Lung (tissue), 12 donors: ENCODE data around the gene NLGN4Y. TPM values are rescaled to one million over a fixed set of nuclear protein-coding genes. Genes with fewer than 3 reads are reported as not detected.

Source experiments
- ATAC-seq: fragments of 200-7000 bp; cut with Tn5 transposase; one replicate; pipeline ENCODE4 v1.9.1; 2020; ENCODE audit warnings: moderate number of reproducible peaks; ENCODE audit not compliant: insufficient read depth, low FRiP score
- DNase-seq, 3 donors: peaks; one replicate each; pipeline ENCODE4 v3.0.0-alpha.2; 2013 to 2017
- H3K27ac ChIP-seq, 2 donors: one replicate each; pipeline ENCODE4 v1.5.1; 2013; ENCODE audit warnings: mild to moderate bottlenecking in 2 of 2, moderate library complexity in 2 of 2, control low read depth in 1 of 2, inconsistent platforms in 1 of 2, low read depth in 1 of 2, low read length in 1 of 2
- H3K27me3 ChIP-seq, 3 donors: one replicate each; pipeline ENCODE4 v1.5.1; 2013; ENCODE audit warnings: low read length in 2 of 3; ENCODE audit not compliant: control insufficient read depth in 3 of 3, insufficient read depth in 3 of 3
- H3K36me3 ChIP-seq, 4 donors: one replicate each; pipeline ENCODE4 v1.5.1; 2013; ENCODE audit warnings: low read length in 4 of 4, mild to moderate bottlenecking in 1 of 4, moderate library complexity in 1 of 4; ENCODE audit not compliant: control insufficient read depth in 4 of 4, insufficient read depth in 4 of 4
- H3K4me1 ChIP-seq, 5 donors: one replicate each; pipeline ENCODE4 v1.5.1; 2013; ENCODE audit warnings: low read length in 5 of 5, mild to moderate bottlenecking in 2 of 5, moderate library complexity in 1 of 5; ENCODE audit not compliant: control insufficient read depth in 5 of 5, insufficient read depth in 5 of 5
- H3K4me3 ChIP-seq: one replicate; pipeline ENCODE4 v1.5.1; 2013; ENCODE audit warnings: mild to moderate bottlenecking, control low read depth, moderate library complexity
- H3K9ac ChIP-seq, 2 donors: one replicate each; pipeline ENCODE4 v1.5.1; 2013; ENCODE audit warnings: low read length in 2 of 2, control low read depth in 1 of 2; ENCODE audit not compliant: insufficient read depth in 1 of 2
- H3K9me3 ChIP-seq, 4 donors: one replicate each; pipeline ENCODE4 v1.5.1; 2013; ENCODE audit warnings: low read length in 3 of 4, mild to moderate bottlenecking in 1 of 4, moderate library complexity in 1 of 4; ENCODE audit not compliant: control insufficient read depth in 4 of 4, insufficient read depth in 3 of 4
- CTCF ChIP-seq: IDR thresholded peaks from 2 replicates; pipeline ENCODE4 v1.5.1; 2012; ENCODE audit warnings: mild to moderate bottlenecking; ENCODE audit errors: control extremely low read depth, extremely low read depth
- WGBS, 2 donors: extraction: QIAGEN DNeasy Blood & Tissue Kit; methylation state at CpG; one replicate each; pipeline ENCODE4 v1.1.7; 2013; 5-methylcytosine and 5-hydroxymethylcytosine counted together
- polyA plus RNA-seq, 2 donors: library from polyadenylated mRNA; stranded (reverse); fragments of 200-250 nt; gene quantifications; one replicate each; pipeline ENCODE4 v1.2.1, GENCODE V29; 2013
- total RNA-seq, 2 donors: library from RNA; depleted of rRNA in 1 of 2; stranded (reverse); fragments of >200 nt in 1 of 2; gene quantifications; one replicate each; pipeline ENCODE4 v1.2.1, GENCODE V29; 2014 to 2021
- donor health status: control.
- donor health status: control.
- donor health status: Bipolar disorder and iron deficiency.
- donor health status: healthy.
- donor health status: DM: yes; HTN: yes; CAD: no.

NLGN4Y gene
- total and polyA plus RNA-seq, 4 donors = 0.06 to 1.5 TPM; not detected in 2

GRCh38 chrY:14793104-14793503 lies 268.8 kb downstream of the NLGN4Y start:
- H3K9ac ChIP-seq = no peak overlapping the region
- no peaks in the 10 kb centered on the region for H3K27me3 ChIP-seq
- H3K4me1 ChIP-seq = no peaks in the 10 kb centered on the region
- H3K9me3 ChIP-seq = no peaks in the 10 kb centered on the region
- ATAC-seq (no peak), DNase-seq (no peak)
- TF ChIP-seq CTCF = no peak
- H3K36me3 ChIP-seq = no peaks in the 10 kb centered on the region
- no peak overlapping the region for H3K4me3 ChIP-seq
- 95% methylated on average over 4 of the region's 4 CpGs; no CpG with 5 or more reads in 1 of the 2 donors for WGBS, 2 donors
- H3K27ac ChIP-seq = no peak overlapping the region

GRCh38 chrY:14793674-14794073 lies 269.3 kb downstream of the NLGN4Y start:
- DNase-seq = no peak
- 91% methylated on average over 11 of the region's 11 CpGs; no CpG with 5 or more reads in 1 of the 2 donors for WGBS, 2 donors
- no peak for ATAC-seq

GRCh38 chrY:14798010-14798409 lies 273.7 kb downstream of the NLGN4Y start:
- Histone ChIP-seq H3K27ac (no peak overlapping the region), H3K9ac (no peak overlapping the region), H3K4me1 (no peaks in the 10 kb centered on the region), H3K36me3 (no peaks in the 10 kb centered on the region), H3K9me3 (no peaks in the 10 kb centered on the region), H3K4me3 (no peak overlapping the region), H3K27me3 (no peaks in the 10 kb centered on the region)
- WGBS, 2 donors = 86% methylated on average over 2 of the region's 2 CpGs; no CpG with 5 or more reads in 1 of the 2 donors
- no peak for TF ChIP-seq CTCF
- ATAC-seq = no peak
- no peak for DNase-seq

More at GRCh38 chrY:14793674-14794073, 269.3 kb downstream of the NLGN4Y start:
- Histone ChIP-seq H3K4me3 (no peak overlapping the region), H3K9me3 (no peaks in the 10 kb centered on the region), H3K36me3 (no peaks in the 10 kb centered on the region), H3K9ac (no peak overlapping the region), H3K27me3 (no peaks in the 10 kb centered on the region), H3K4me1 (no peaks in the 10 kb centered on the region), H3K27ac (no peak overlapping the region)
- TF ChIP-seq CTCF = no peak

- Histone ChIP-seq H3K4me1 (no peaks in the 10 kb centered on the region), H3K27ac (no peak overlapping the region), H3K36me3 (no peaks in the 10 kb centered on the region), H3K4me3 (no peak overlapping the region), H3K27me3 (no peaks in the 10 kb centered on the region), H3K9me3 (no peaks in the 10 kb centered on the region), H3K9ac (no peak overlapping the region)
- WGBS, 2 donors = 85% methylated on average over 2 of the region's 2 CpGs; no CpG with 5 or more reads in 1 of the 2 donors
- DNase-seq (no peak), ATAC-seq (no peak)
- TF ChIP-seq CTCF = no peak
Observed at GRCh38 chrY:14801096-14801495, 276.8 kb downstream of the NLGN4Y start.
